ENCODE data around the gene OTOP2.

OTOP2 gene

GRCh38 chr17:74920642-74921025 is 3.4 kb upstream of the OTOP2 start:
- Histone ChIP-seq H3K4me1 (ENCODE audit: control insufficient read depth, low read depth, low read length) (peaks cover 7% of the 10 kb centered on the region), H3K4me3 (ENCODE audit: low read length) (no peak overlapping the region), H3K27ac (ENCODE audit: low read length) (no peak overlapping the region), H3K27me3 (ENCODE audit: control insufficient read depth, insufficient read depth, low read length) (peaks cover 44% of the 10 kb centered on the region), H3K36me3 (ENCODE audit: control insufficient read depth, low read depth, low read length) (no peaks in the 10 kb centered on the region), H3K9ac (ENCODE audit: low read length) (no peak overlapping the region), H3K9me3 (ENCODE audit: control insufficient read depth, low read depth, low read length) (no peaks in the 10 kb centered on the region)

- no peak overlapping the region for H3K4me3 ChIP-seq (ENCODE audit: low read length)
- no peak overlapping the region for H3K27ac ChIP-seq (ENCODE audit: low read length)
- peaks cover 49% of the 10 kb centered on the region for H3K27me3 ChIP-seq (ENCODE audit: control insufficient read depth, insufficient read depth, low read length)
- H3K9me3 ChIP-seq (ENCODE audit: control insufficient read depth, low read depth, low read length), result no peaks in the 10 kb centered on the region
- no peaks in the 10 kb centered on the region for H3K36me3 ChIP-seq (ENCODE audit: control insufficient read depth, low read depth, low read length)
- no peak overlapping the region for H3K9ac ChIP-seq (ENCODE audit: low read length)
- H3K4me1 ChIP-seq (ENCODE audit: control insufficient read depth, low read depth, low read length), result peaks cover 7% of the 10 kb centered on the region
Observed at GRCh38 chr17:74921026-74921681, 2.9 kb upstream of the OTOP2 start.

- Histone ChIP-seq H3K4me1 (ENCODE audit: control insufficient read depth, low read depth, low read length) (peaks cover 7% of the 10 kb centered on the region), H3K36me3 (ENCODE audit: control insufficient read depth, low read depth, low read length) (no peaks in the 10 kb centered on the region), H3K9ac (ENCODE audit: low read length) (no peak overlapping the region), H3K4me3 (ENCODE audit: low read length) (no peak overlapping the region), H3K27me3 (ENCODE audit: control insufficient read depth, insufficient read depth, low read length) (peaks cover 55% of the 10 kb centered on the region), H3K27ac (ENCODE audit: low read length) (no peak overlapping the region), H3K9me3 (ENCODE audit: control insufficient read depth, low read depth, low read length) (no peaks in the 10 kb centered on the region)
Observed at GRCh38 chr17:74921769-74922168, 2.3 kb upstream of the OTOP2 start.

- Histone ChIP-seq H3K4me1 (ENCODE audit: control insufficient read depth, low read depth, low read length) (peaks cover 7% of the 10 kb centered on the region), H3K9ac (ENCODE audit: low read length) (no peak overlapping the region), H3K9me3 (ENCODE audit: control insufficient read depth, low read depth, low read length) (no peaks in the 10 kb centered on the region), H3K36me3 (ENCODE audit: control insufficient read depth, low read depth, low read length) (no peaks in the 10 kb centered on the region), H3K27ac (ENCODE audit: low read length) (no peak overlapping the region), H3K27me3 (ENCODE audit: control insufficient read depth, insufficient read depth, low read length) (peaks cover 59% of the 10 kb centered on the region), H3K4me3 (ENCODE audit: low read length) (no peak overlapping the region)
Observed at GRCh38 chr17:74922172-74922571, 1.9 kb upstream of the OTOP2 start.

- Histone ChIP-seq H3K36me3 (ENCODE audit: control insufficient read depth, low read depth, low read length) (no peaks in the 10 kb centered on the region), H3K27ac (ENCODE audit: low read length) (no peak within 1 kb of the TSS), H3K4me1 (ENCODE audit: control insufficient read depth, low read depth, low read length) (peaks cover 7% of the 10 kb centered on the region), H3K27me3 (ENCODE audit: control insufficient read depth, insufficient read depth, low read length) (peaks cover 66% of the 10 kb centered on the region), H3K9ac (ENCODE audit: low read length) (no peak within 1 kb of the TSS), H3K4me3 (ENCODE audit: low read length) (peak within 1 kb of the TSS; percentile 52), H3K9me3 (ENCODE audit: control insufficient read depth, low read depth, low read length) (no peaks in the 10 kb centered on the region)
Observed at GRCh38 chr17:74922694-74923537, 1.2 kb upstream of the OTOP2 start, which contains the start of gene USH1G. USH1G (minus strand) TSS chr17:74923255; CDS start chr17:74923073, 182 bp downstream.

- no peaks in the 10 kb centered on the region for H3K36me3 ChIP-seq (ENCODE audit: control insufficient read depth, low read depth, low read length)
- H3K27ac ChIP-seq (ENCODE audit: low read length), result no peak overlapping the region
- no peak overlapping the region for H3K9ac ChIP-seq (ENCODE audit: low read length)
- H3K4me1 ChIP-seq (ENCODE audit: control insufficient read depth, low read depth, low read length), result peaks cover 7% of the 10 kb centered on the region
- H3K4me3 ChIP-seq (ENCODE audit: low read length), result peak overlapping the region; percentile 52
- peaks cover 74% of the 10 kb centered on the region for H3K27me3 ChIP-seq (ENCODE audit: control insufficient read depth, insufficient read depth, low read length)
- no peaks in the 10 kb centered on the region for H3K9me3 ChIP-seq (ENCODE audit: control insufficient read depth, low read depth, low read length)
Observed at GRCh38 chr17:74923538-74924249, 379 bp upstream of the OTOP2 start.

- Histone ChIP-seq H3K9ac (ENCODE audit: low read length) (no peak overlapping the region), H3K27ac (ENCODE audit: low read length) (no peak overlapping the region), H3K27me3 (ENCODE audit: control insufficient read depth, insufficient read depth, low read length) (peaks cover 79% of the 10 kb centered on the region), H3K36me3 (ENCODE audit: control insufficient read depth, low read depth, low read length) (no peaks in the 10 kb centered on the region), H3K4me1 (ENCODE audit: control insufficient read depth, low read depth, low read length) (peaks cover 7% of the 10 kb centered on the region), H3K9me3 (ENCODE audit: control insufficient read depth, low read depth, low read length) (no peaks in the 10 kb centered on the region), H3K4me3 (ENCODE audit: low read length) (no peak overlapping the region)
Observed at GRCh38 chr17:74925242-74925641, 1.2 kb downstream of the OTOP2 start.

GRCh38 chr17:74928786-74929185 is 4.7 kb downstream of the OTOP2 start:
- no peak overlapping the region for H3K9ac ChIP-seq (ENCODE audit: low read length)
- H3K9me3 ChIP-seq (ENCODE audit: control insufficient read depth, low read depth, low read length), result no peaks in the 10 kb centered on the region
- H3K27ac ChIP-seq (ENCODE audit: low read length), result no peak overlapping the region
- no peaks in the 10 kb centered on the region for H3K36me3 ChIP-seq (ENCODE audit: control insufficient read depth, low read depth, low read length)
- H3K4me1 ChIP-seq (ENCODE audit: control insufficient read depth, low read depth, low read length), result no peaks in the 10 kb centered on the region
- H3K27me3 ChIP-seq (ENCODE audit: control insufficient read depth, insufficient read depth, low read length), result peaks cover 71% of the 10 kb centered on the region
- no peak overlapping the region for H3K4me3 ChIP-seq (ENCODE audit: low read length)

GRCh38 chr17:74930535-74931036 is 6.5 kb downstream of the OTOP2 start:
- H3K36me3 ChIP-seq (ENCODE audit: control insufficient read depth, low read depth, low read length), result no peaks in the 10 kb centered on the region
- no peak overlapping the region for H3K4me3 ChIP-seq (ENCODE audit: low read length)
- H3K9ac ChIP-seq (ENCODE audit: low read length), result no peak overlapping the region
- peaks cover 71% of the 10 kb centered on the region for H3K27me3 ChIP-seq (ENCODE audit: control insufficient read depth, insufficient read depth, low read length)
- H3K9me3 ChIP-seq (ENCODE audit: control insufficient read depth, low read depth, low read length), result no peaks in the 10 kb centered on the region
- no peaks in the 10 kb centered on the region for H3K4me1 ChIP-seq (ENCODE audit: control insufficient read depth, low read depth, low read length)
- H3K27ac ChIP-seq (ENCODE audit: low read length), result no peak overlapping the region

- Histone ChIP-seq H3K27ac (ENCODE audit: low read length) (no peak overlapping the region), H3K27me3 (ENCODE audit: control insufficient read depth, insufficient read depth, low read length) (peaks cover 73% of the 10 kb centered on the region), H3K4me1 (ENCODE audit: control insufficient read depth, low read depth, low read length) (no peaks in the 10 kb centered on the region), H3K4me3 (ENCODE audit: low read length) (no peak overlapping the region), H3K9me3 (ENCODE audit: control insufficient read depth, low read depth, low read length) (no peaks in the 10 kb centered on the region), H3K9ac (ENCODE audit: low read length) (no peak overlapping the region), H3K36me3 (ENCODE audit: control insufficient read depth, low read depth, low read length) (no peaks in the 10 kb centered on the region)
Observed at GRCh38 chr17:74935048-74935447, 11.0 kb downstream of the OTOP2 start.

All from iPS-18a (cell line).